NCI-H2081 treated with DMSO at 0.1 percent for 48 hours (cell line): ENCODE data around the gene PRDM13.
"Not testable (repeated sequence)": the region's sequence is repeated elsewhere in the genome, so short reads cannot be mapped to it uniquely, and the experiment has no call there.

Source experiments
- DNase-seq: peaks from one replicate; lab custom pipeline; 2025; lab: John Stamatoyannopoulos, UW

PRDM13 gene

DNA sequence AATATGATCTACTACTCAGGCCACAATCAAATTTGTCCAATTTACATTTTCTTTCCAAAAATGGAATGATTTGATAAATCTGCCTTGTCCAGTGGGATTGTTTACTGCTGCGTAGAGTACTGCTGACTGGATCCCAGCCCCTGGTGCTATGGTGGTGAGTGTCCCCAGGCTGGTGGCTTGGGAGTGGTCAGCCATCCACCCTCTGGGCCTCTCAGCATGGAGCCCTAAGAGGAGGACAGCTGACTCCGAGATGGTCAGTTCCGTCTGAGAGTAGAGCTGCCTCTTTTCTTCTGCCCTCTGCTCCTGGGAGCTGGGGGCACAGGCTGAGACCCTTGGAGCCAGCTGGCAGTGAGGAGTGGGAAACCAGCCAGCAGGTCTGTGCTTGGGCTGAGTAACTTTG is 22.7 kb downstream of the PRDM13 start:
- no peak for DNase-seq

DNA sequence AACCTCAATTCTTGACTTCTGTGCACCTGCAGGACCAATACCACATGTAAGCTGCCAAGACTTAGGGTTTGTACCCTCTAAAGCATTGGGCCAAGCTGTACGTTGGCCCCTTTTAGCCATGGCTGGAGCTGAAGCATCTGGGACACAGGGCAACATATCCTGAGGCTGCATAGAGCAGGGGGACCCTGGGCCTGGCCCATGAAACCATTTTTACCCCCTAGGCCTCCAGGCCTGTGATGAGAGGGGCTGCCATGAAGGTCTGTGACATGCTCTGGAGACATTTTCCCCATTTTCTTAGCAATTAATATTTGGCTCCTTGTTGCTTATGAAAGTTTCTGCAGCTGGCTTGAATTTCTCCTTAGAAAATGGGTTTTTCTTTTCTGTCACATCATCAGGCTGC is 31.0 kb downstream of the PRDM13 start:
- DNase-seq, result no peak

DNA sequence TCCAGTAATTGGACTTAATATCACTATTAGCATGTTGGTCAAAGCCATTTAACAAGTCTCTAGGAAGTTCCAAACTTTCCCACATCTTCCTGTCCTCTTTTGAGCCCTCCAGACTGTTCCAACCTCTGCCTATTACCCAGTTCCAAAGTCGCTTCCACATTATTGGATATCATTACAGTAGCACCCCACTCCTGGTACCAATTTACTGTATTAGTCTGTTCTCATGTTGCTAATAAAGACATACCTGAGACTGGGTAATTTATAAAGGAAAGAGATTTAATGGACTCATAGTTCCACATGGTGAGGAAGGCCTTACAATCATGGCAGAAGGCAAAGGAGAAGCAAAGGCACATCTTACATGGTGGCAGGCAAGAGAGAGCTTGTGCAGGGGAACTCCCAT is 31.7 kb downstream of the PRDM13 start:
- not testable (repeated sequence) for DNase-seq

DNA sequence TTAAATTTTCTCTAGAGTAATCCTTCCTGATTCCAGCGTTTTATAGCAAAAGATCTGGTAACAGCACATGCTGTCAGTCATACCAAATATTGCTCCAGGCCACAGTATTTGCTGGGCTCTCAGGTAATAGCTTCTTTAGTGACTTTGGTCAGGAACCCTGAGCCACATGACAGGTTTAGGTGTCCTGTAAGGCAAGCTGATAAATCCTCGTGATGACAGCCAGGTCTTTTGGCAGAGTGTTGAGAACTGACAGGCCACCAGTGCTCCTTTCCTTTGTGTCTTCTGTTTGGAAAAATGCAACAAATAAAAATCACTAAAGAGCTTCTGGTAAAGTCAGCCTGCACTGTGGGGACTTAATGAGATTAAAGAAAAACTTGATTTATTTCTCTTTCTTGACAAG is 34.6 kb downstream of the PRDM13 start:
- no peak for DNase-seq

DNA sequence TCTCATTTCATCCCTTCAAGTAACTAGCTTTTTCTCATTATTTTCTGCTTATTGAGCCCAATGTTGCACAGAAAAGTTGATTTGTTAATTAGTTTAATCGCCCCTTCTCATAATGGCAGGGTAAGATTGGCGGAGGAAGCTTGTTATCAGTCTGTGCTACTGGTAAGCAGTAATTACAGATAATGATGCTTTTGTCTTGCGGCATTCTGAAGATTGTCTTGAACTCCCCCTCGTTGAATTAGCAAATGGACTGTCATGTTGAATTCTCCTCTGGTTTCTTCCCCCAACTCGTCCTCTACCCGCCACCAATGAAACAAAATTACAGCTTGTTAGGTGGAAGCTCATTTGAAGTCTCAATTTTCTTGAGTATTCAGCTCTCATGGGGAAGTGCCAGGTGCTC is 39.4 kb downstream of the PRDM13 start:
- no peak for DNase-seq

DNA sequence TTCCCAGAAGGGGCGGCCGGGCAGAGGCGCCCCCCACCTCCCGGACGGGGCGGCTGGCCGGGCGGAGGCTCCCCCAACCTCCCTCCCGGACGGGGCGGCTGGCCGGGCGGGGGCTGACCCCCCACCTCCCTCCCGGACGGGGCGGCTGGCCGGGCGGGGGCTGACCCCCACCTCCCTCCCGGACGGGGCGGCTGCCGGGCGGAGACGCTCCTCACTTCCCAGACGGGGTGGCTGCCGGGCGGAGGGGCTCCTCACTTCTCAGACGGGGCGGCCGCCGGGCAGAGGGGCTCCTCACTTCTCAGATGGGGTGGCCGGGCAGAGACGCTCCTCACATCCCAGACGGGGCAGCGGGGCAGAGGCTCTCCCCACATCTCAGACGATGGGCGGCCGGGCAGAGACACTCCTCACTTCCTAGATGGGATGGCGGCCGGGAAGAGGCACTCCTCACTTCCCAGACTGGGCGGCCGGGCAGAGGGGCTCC is 43.5 kb downstream of the PRDM13 start:
- not testable (repeated sequence) for DNase-seq

DNA sequence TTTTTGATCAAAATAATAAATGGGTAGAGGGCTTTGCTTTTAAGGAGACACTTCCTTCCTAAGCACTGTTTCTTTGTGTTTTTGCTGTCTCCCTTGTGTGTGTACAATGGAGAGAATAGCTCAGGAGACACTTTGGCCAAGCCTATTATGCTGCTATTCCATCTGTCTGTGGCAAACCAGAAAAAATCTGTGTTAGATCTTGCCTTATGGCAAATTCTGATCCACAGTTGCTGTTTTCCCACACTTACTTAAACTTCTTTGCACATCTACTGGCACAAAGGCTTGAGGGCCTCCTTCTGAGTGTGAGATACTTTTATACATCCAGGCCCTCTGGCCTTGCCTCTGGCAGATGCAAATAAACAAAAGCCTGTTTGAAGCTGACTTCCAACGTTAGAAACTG is 53.6 kb downstream of the PRDM13 start:
- no peak for DNase-seq

DNA sequence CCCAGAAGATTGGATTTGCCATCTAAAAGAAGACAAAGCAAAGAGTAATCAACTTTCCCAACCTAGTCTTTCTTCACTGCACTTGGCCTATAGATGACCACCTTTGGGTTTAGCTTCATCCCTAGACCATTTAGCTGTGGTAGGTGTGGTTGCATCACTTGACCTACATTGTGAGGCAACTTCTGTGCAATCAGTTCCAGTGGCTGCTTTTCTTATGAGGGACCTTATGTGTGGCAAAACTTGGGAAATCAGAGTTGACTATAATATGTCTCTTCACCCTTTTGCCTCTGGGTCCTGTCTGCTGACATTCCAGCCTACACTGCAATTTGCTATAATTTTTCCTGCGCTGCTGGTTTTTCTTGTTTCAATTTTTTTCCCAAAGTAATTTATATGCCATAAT is 55.2 kb downstream of the PRDM13 start:
- no peak for DNase-seq

DNA sequence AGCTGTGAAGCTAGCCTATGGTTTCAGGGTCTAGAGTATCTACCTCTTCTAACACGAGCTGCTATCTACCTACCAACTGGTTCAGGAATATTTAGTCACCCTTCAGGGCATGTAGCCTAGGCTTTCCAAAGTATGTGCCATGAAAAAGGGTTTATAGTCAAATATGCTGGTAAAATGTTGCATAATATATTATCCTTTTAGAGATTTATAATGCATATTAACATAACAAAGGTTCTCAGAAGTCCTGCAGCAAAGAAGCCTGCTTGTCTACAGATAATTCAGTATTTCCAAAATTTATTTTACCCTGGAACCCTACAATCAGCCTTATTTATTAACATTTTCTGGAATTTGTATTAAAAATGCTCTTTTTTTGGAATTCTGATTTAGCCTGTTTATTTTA is 56.0 kb downstream of the PRDM13 start:
- DNase-seq, result no peak
